ENCODE measurements around the gene SPAG16.
"Not testable (repeated sequence)": the region's sequence is repeated elsewhere in the genome, so short reads cannot be mapped to it uniquely, and the experiment has no call there.

Gene SPAG16

GRCh38 chr2:213265679-213266078, 18.6 kb upstream of the SPAG16 start:
- in situ Hi-C loops (cut with HindIII; ENCODE audit: low sequenced_read_pairs): no loop called here
- TF ChIP-seq, protein P1, sequence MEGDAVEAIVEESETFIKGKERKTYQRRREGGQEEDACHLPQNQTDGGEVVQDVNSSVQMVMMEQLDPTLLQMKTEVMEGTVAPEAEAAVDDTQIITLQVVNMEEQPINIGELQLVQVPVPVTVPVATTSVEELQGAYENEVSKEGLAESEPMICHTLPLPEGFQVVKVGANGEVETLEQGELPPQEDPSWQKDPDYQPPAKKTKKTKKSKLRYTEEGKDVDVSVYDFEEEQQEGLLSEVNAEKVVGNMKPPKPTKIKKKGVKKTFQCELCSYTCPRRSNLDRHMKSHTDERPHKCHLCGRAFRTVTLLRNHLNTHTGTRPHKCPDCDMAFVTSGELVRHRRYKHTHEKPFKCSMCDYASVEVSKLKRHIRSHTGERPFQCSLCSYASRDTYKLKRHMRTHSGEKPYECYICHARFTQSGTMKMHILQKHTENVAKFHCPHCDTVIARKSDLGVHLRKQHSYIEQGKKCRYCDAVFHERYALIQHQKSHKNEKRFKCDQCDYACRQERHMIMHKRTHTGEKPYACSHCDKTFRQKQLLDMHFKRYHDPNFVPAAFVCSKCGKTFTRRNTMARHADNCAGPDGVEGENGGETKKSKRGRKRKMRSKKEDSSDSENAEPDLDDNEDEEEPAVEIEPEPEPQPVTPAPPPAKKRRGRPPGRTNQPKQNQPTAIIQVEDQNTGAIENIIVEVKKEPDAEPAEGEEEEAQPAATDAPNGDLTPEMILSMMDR (IDR thresholded peaks at IDR 0.05; ENCODE audit: low read depth, low read length): no peak
- no peak for DNase-seq (ENCODE audit: low read depth, low spot score)
- H3K4me3 ChIP-seq (ENCODE audit: low read depth, low read length): no peak overlapping the region

DNA sequence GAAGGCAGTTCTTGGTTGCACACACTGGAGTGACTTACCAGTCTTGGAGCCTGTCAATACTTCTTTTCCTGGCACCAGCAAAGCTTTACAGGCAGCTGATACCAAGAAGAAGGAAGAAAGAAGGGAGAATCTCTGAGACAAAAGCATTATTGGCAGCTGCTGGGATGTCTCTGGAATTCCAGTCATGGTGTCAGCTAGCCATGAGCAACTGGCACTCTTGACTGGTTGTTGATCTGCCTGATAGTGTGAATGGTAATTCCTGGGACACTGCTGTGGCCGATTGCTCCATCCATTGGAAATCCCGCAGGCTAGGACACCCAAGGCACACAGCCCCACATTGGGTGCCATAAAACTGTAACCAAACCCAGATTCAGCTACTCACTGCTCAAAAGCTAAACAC, 17.8 kb upstream of the SPAG16 start:
- in situ Hi-C loops (cut with HindIII; ENCODE audit: low sequenced_read_pairs): no loop called here
- DNase-seq (ENCODE audit: low read depth, low spot score): no peak
- TF ChIP-seq, protein P1 (IDR thresholded peaks at IDR 0.05; ENCODE audit: low read depth, low read length): no peak
- no peak overlapping the region for H3K4me3 ChIP-seq (ENCODE audit: low read depth, low read length)

GRCh38 chr2:213271947-213272346, 12.3 kb upstream of the SPAG16 start:
- H3K4me3 ChIP-seq (ENCODE audit: low read depth, low read length): no peak overlapping the region
- DNase-seq (ENCODE audit: low read depth, low spot score): no peak
- in situ Hi-C loops (cut with HindIII; ENCODE audit: low sequenced_read_pairs): no loop called here
- TF ChIP-seq, protein P1 (IDR thresholded peaks at IDR 0.05; ENCODE audit: low read depth, low read length): no peak

DNA sequence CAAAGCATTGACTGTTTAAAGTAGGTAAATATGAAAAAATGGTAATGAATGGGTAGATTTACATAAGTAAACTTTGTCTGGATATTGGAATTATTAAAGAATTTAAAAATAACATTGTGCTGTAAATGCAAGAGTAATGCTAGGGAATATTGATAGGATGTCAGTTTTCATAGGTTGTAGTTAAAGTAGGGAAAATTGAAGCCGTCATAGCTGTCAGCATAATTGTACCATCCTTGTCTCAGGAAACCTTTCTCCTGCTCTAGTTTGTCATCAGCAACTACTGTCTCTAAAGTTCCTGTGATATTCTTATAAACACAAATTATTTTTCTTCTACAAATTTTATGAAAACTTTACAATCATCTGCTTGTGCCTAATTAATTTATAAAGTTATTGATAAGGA, 10.1 kb upstream of the SPAG16 start:
- TF ChIP-seq, protein P1 (IDR thresholded peaks at IDR 0.05; ENCODE audit: low read depth, low read length): no peak
- in situ Hi-C loops (cut with HindIII; ENCODE audit: low sequenced_read_pairs): no loop called here
- no peak for DNase-seq (ENCODE audit: low read depth, low spot score)
- H3K4me3 ChIP-seq (ENCODE audit: low read depth, low read length): no peak overlapping the region

GRCh38 chr2:213275265-213275664, 9.0 kb upstream of the SPAG16 start:
- H3K4me3 ChIP-seq (ENCODE audit: low read depth, low read length): no peak overlapping the region
- TF ChIP-seq, protein P1 (IDR thresholded peaks at IDR 0.05; ENCODE audit: low read depth, low read length): no peak
- in situ Hi-C loops (cut with HindIII; ENCODE audit: low sequenced_read_pairs): no loop called here
- DNase-seq (ENCODE audit: low read depth, low spot score): no peak

DNA sequence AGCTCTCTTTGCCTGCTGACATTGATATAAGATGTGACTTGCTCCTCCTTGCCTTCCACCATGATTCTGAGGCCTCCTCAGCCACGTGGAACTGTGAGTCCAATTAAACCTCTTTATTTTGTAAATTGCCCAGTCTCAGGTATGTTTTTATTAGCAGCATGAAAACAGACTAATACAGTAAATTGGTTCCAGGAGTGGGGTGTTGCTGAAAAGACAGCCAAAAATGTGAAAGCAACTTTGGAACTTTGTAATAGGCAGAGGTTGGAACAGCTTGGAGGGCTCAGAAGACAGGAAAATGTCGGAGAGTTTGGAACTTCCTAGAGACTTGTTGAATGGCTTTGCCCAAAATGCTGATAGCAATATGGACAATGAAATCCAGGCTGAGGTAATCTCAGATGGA, 7.1 kb upstream of the SPAG16 start:
- DNase-seq (ENCODE audit: low read depth, low spot score); in situ Hi-C loops (cut with HindIII; ENCODE audit: low sequenced_read_pairs); H3K4me3 ChIP-seq (ENCODE audit: low read depth, low read length): not testable (repeated sequence)

- TF ChIP-seq, protein P1 (IDR thresholded peaks at IDR 0.05; ENCODE audit: low read depth, low read length): no peak
- no peak for DNase-seq (ENCODE audit: low read depth, low spot score)
- in situ Hi-C loops (cut with HindIII; ENCODE audit: low sequenced_read_pairs): no loop called here
- no peak overlapping the region for H3K4me3 ChIP-seq (ENCODE audit: low read depth, low read length)
These were observed 5.1 kb upstream of the SPAG16 start for GRCh38 chr2:213279116-213279620.
